Activated CD4-positive, alpha-beta T cell treated with anti-CD3 and anti-CD28 coated beads for 36 hours (primary cell): ENCODE measurements around the gene NEMP2. TPM values are rescaled to one million over a fixed set of nuclear protein-coding genes. Genes with fewer than 3 reads are reported as not detected.

ENCODE experiments used
- ATAC-seq: fragments of 200-7000 bp; cut with Tn5 transposase; one replicate; pipeline ENCODE4 v1.10.0; 2021; ENCODE audit warnings: mild to moderate bottlenecking, moderate library complexity
- CTCF ChIA-PET: fragments of 350-600 bp; sonication (Branson Sonifier 250); formaldehyde crosslinking; loops from one replicate; lab custom pipeline; 2021; ENCODE audit warnings: antibody characterized with exemption; lab: Charles Lee
- POLR2A ChIA-PET: fragments of 350-600 bp; sonication (Branson Sonifier 250); formaldehyde crosslinking; loops from one replicate; lab custom pipeline; 2021; ENCODE audit warnings: antibody characterized with exemption, inconsistent platforms; lab: Charles Lee
- DNase-seq: peaks from one replicate; pipeline ENCODE4 v3.0.0-alpha.2; 2020
- H3K27ac Mint-ChIP-seq: one replicate; pipeline ENCODE4 v1.8.0; 2021; ENCODE audit warnings: mixed read lengths
- H3K27me3 Mint-ChIP-seq: one replicate; pipeline ENCODE4 v1.8.0; 2021; ENCODE audit warnings: mixed read lengths
- H3K36me3 Mint-ChIP-seq: one replicate; pipeline ENCODE4 v1.8.0; 2021; ENCODE audit warnings: low read depth, mixed read lengths
- H3K4me1 Mint-ChIP-seq: one replicate; pipeline ENCODE4 v1.8.0; 2021; ENCODE audit warnings: mixed read lengths
- H3K4me3 Mint-ChIP-seq: one replicate; pipeline ENCODE4 v1.8.0; 2021; ENCODE audit warnings: mild to moderate bottlenecking, moderate library complexity, mixed read lengths
- H3K9me3 Mint-ChIP-seq: one replicate; pipeline ENCODE4 v1.8.0; 2021; ENCODE audit warnings: low read depth, mixed read lengths
- intact Hi-C, 2 experiments: fragments of 100-400 bp; cut with DNase I in 1 of 2; cut with micrococcal nuclease in 1 of 2; formaldehyde crosslinking; loops; one replicate each; pipeline versions ENCODE4 v1.14.2 to v1.15.1; 2022 to 2024; cut with DNase I, micrococcal nuclease
- total RNA-seq, 2 experiments: library from RNA; stranded (reverse); gene quantifications; one replicate each; pipeline ENCODE4 v1.2.3, GENCODE V29; 2021

Gene NEMP2
- total RNA-seq, 2 experiments from 2014 or later = 24.6 to 25.1 TPM

DNA sequence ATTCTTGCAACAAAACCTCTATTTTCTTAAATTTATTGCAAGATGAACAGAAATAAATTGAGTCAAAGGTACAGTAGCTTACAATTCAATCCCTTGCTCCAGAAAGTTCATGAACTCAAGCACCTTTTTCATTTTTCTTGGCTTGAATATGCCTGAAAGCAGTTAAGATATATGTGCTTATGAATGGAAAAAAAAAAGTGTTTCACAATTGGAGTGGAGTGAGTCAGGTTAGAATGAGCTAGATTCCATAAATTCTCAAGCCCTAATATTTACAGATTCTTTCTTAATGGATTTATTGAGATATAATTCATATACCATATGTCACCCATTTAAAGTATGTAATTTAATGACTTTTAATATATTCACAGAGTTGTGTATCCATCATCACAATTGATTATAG lies 39.6 kb upstream of the NEMP2 start:
- ATAC-seq (no peak), DNase-seq (no peak)
- no peak overlapping the region for H3K4me3 Mint-ChIP-seq
- intact Hi-C loops = no loop called here
- H3K9me3 Mint-ChIP-seq = no peaks in the 10 kb centered on the region
- peaks cover 48% of the 10 kb centered on the region for H3K4me1 Mint-ChIP-seq
- H3K27me3 Mint-ChIP-seq = no peaks in the 10 kb centered on the region
- POLR2A ChIA-PET = no interaction called here
- H3K36me3 Mint-ChIP-seq = no peaks in the 10 kb centered on the region
- no peak overlapping the region for H3K27ac Mint-ChIP-seq
- CTCF ChIA-PET = interaction anchor here (0.8 to 1.3 kb wide), 2 partner anchors 12 to 25 kb away, joined by 4 to 5 read pairs; no protein-coding TSS in a partner anchor

DNA sequence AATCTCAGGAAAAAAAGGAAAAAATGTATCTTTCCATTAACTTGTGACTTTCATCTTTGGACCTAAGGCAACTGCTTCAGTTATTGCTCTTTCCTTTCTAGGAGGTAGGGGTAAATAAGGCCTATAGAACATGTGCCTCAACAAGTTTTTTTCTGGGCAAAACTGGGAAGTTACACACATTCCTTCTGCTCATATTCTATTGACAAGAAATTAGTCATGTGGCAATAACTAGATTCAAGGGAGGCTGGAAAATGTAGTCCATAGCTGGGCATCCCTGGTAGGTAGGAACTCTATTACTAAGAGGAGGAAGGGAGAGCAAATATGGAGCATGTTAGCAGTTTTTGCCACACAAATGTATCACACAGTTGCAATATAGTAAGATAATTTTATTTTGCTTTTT lies 37.7 kb upstream of the NEMP2 start:
- POLR2A ChIA-PET = no interaction called here
- CTCF ChIA-PET = interaction anchor here (0.6 to 2.0 kb wide), 2 partner anchors 10 to 259 kb away, joined by 3 to 5 read pairs; no protein-coding TSS in a partner anchor
- ATAC-seq (no peak), DNase-seq (no peak)
- no peak overlapping the region for H3K4me3 Mint-ChIP-seq
- peaks cover 8% of the 10 kb centered on the region for H3K36me3 Mint-ChIP-seq
- no peaks in the 10 kb centered on the region for H3K27me3 Mint-ChIP-seq
- peaks cover 33% of the 10 kb centered on the region for H3K4me1 Mint-ChIP-seq
- peaks cover 7% of the 10 kb centered on the region for H3K9me3 Mint-ChIP-seq
- intact Hi-C loops = no loop called here
- no peak overlapping the region for H3K27ac Mint-ChIP-seq

DNA sequence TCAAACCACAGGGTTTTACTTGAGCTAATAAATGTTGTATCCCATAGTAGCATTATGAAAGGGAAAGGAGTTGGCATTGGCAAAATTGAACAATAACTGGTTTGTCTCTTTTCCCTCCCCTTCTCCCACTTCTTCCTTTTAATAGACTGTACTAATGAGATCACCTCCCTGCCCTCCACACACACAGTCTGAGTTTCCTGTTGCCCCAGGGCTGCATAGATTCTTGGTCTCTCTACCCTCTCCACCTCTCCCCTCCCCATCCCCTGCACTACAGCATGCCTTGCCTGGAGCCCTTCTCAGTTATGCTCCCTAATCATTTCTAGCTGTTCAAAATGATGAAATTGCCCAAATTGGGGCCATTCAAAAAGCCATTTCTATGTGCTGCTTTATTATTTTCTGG lies 37.2 kb upstream of the NEMP2 start:
- DNase-seq (no peak), ATAC-seq (no peak)
- POLR2A ChIA-PET = no interaction called here
- intact Hi-C loops = no loop called here
- Mint-ChIP-seq H3K27ac (no peak overlapping the region), H3K36me3 (peaks cover 11% of the 10 kb centered on the region), H3K9me3 (peaks cover 11% of the 10 kb centered on the region), H3K27me3 (no peaks in the 10 kb centered on the region), H3K4me3 (no peak overlapping the region), H3K4me1 (peaks cover 31% of the 10 kb centered on the region)
- CTCF ChIA-PET = interaction anchor here (2.0 kb wide), 1 partner anchor 9 kb away, joined by 5 read pairs; no protein-coding TSS in a partner anchor

DNA sequence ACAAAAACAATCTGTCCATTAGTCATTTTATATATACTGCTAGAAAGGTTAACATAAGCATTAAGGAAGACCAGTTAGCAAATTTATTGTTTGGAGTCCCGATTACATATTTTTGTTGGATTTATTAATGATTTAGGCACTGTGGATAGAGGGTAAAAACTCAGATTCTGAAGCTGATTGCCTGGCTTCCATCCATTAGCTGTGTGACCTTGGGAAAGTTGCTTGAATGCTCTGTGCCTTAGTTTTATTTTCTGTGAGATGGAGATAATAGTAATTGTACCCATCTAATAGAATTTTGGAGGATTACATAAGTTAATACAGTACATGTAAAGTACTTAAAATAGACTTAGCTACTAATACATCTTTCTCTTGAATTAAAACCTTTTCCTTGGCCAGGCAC lies 36.3 kb upstream of the NEMP2 start:
- no peak for ATAC-seq
- H3K36me3 Mint-ChIP-seq = peaks cover 11% of the 10 kb centered on the region
- H3K4me3 Mint-ChIP-seq = no peak overlapping the region
- DNase-seq = no peak
- H3K27me3 Mint-ChIP-seq = no peaks in the 10 kb centered on the region
- intact Hi-C loops = loop anchor here in 1 of 2 experiments (1.0 kb wide), 1 partner anchor 151 kb away; no protein-coding TSS in a partner anchor
- H3K9me3 Mint-ChIP-seq = peaks cover 11% of the 10 kb centered on the region
- CTCF ChIA-PET = interaction anchor here (0.8 to 2.0 kb wide), 2 partner anchors 8 to 24 kb away, joined by 3 to 5 read pairs; no protein-coding TSS in a partner anchor
- no peak overlapping the region for H3K27ac Mint-ChIP-seq
- POLR2A ChIA-PET = no interaction called here
- H3K4me1 Mint-ChIP-seq = peaks cover 29% of the 10 kb centered on the region

DNA sequence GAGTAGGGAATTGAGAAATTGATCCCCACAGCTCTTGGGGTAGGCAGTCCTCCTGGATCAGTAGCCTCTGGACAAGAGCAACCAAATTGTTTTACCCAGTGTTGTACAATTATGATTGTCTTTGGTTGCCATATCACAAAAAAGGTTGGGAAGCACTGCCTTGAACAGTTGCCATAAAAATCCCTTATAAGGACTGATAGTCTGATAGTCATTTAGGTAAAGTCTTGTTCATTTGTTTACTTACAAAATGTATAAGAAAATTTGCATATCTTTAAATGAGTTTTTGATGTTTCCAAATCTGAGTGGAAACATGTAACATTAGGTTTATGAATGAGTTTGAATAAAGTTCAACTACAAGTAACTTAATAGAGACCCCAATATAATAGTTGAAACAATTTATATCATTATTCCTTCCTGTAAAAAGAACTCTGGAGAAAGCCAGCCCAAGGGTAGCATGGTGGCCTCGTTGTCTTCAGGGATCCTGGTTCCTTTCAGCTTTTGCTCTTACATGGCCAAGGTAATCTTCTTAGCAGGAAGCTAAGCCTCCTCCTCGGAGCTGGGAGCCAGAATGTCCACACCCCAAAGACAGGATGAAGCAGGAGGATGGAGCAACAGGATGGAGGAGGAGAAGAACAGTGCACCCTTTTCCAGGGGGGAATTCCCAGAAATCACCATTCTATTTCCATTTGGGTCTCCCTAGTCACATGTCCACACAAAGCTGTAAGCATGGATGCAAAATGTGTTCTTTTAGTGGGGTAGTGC lies 35.7 kb upstream of the NEMP2 start:
- Mint-ChIP-seq H3K9me3 (peaks cover 11% of the 10 kb centered on the region), H3K4me3 (no peak overlapping the region), H3K36me3 (peaks cover 11% of the 10 kb centered on the region), H3K4me1 (peaks cover 24% of the 10 kb centered on the region), H3K27ac (no peak overlapping the region), H3K27me3 (no peaks in the 10 kb centered on the region)
- ChIA-PET CTCF (interaction anchor here (0.8 to 2.0 kb wide), 2 partner anchors 8 to 23 kb away, joined by 3 to 5 read pairs; no protein-coding TSS in a partner anchor), POLR2A (no interaction called here)
- peak; percentile 44 for ATAC-seq
- no peak for DNase-seq
- intact Hi-C loops = loop anchor here (1.0 to 2.0 kb wide), 2 partner anchors 33 to 152 kb away; no protein-coding TSS in a partner anchor

DNA sequence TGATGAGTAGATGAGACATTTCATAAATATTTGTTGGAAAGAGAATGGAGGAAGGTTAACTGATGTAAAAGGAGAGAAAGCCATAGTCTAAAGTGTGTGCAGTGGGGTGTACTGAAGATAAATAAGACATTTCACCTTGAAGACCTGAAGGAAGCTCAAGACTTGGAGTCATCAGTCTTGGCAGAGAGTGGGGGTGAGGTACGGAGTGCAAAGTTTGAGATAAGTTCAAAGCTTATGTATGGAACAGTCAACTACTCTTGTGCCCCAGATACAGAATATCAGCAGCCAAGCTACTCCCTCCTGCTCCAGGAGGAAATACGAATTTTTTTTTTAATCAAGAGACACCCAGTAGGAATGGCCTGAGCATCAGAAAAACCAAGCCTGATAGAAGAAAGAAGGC lies 30.3 kb upstream of the NEMP2 start:
- Mint-ChIP-seq H3K4me3 (no peak overlapping the region), H3K27me3 (no peaks in the 10 kb centered on the region), H3K36me3 (peaks cover 15% of the 10 kb centered on the region), H3K4me1 (peaks cover 21% of the 10 kb centered on the region), H3K27ac (no peak overlapping the region), H3K9me3 (peaks cover 19% of the 10 kb centered on the region)
- no peak for ATAC-seq
- ChIA-PET CTCF (interaction anchor here (0.7 to 1.6 kb wide), 3 partner anchors 16 to 285 kb away, joined by 3 to 8 read pairs (median 4); no protein-coding TSS in a partner anchor), POLR2A (interaction anchor here (0.7 kb wide), 1 partner anchor 854 kb away, joined by 3 read pairs; no protein-coding TSS in a partner anchor)
- no peak for DNase-seq
- intact Hi-C loops = no loop called here

DNA sequence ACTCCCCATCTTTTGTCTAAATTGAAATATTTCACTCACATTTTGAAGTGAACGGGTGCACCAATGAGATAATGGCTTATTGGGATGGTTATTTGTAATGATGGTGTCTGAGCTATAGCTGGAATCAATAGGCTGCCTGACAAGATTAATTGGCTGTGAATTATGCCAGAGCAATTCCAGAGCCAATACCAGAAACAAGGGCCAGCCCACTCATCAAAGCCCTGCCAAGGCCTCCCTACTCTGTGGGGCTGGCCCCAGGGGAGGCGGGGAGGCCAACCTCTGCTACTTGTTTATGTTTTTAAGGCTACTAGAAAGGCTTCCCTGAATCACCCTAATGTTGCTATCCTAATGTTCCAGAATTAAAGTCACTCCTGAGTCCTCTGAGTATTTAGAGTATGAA lies 29.1 kb upstream of the NEMP2 start:
- H3K4me1 Mint-ChIP-seq = peaks cover 20% of the 10 kb centered on the region
- no peak for ATAC-seq
- peaks cover 19% of the 10 kb centered on the region for H3K9me3 Mint-ChIP-seq
- ChIA-PET CTCF (interaction anchor here (1.6 kb wide), 1 partner anchor 287 kb away, joined by 8 read pairs; no protein-coding TSS in a partner anchor), POLR2A (no interaction called here)
- H3K27ac Mint-ChIP-seq = no peak overlapping the region
- intact Hi-C loops = no loop called here
- no peaks in the 10 kb centered on the region for H3K27me3 Mint-ChIP-seq
- no peak overlapping the region for H3K4me3 Mint-ChIP-seq
- DNase-seq = no peak
- peaks cover 15% of the 10 kb centered on the region for H3K36me3 Mint-ChIP-seq

DNA sequence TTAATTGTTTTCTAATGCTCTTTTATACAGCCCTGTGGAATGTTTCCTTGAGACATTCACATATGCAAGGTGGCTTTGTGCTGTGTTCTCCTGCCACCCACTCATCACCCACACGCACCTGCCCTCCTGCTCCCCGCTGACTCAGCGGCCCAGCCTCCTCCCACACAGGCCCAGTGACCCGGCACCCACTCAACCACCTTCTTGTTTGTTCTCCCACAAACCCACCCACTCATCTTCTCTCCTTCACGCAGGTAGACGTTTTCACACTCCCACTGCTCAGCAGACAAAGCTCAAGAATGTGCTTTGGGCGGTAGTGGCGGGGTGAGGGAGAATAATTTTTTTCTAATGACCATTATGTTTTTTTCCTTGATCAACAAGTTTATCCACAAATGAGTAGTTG lies 28.6 kb upstream of the NEMP2 start:
- Mint-ChIP-seq H3K36me3 (peaks cover 13% of the 10 kb centered on the region), H3K4me1 (peaks cover 20% of the 10 kb centered on the region), H3K27ac (peak overlapping the region; percentile 68), H3K27me3 (no peaks in the 10 kb centered on the region), H3K9me3 (peaks cover 19% of the 10 kb centered on the region), H3K4me3 (no peak overlapping the region)
- intact Hi-C loops = no loop called here
- DNase-seq = peak; percentile 56
- CTCF ChIA-PET = interaction anchor here (1.2 to 1.6 kb wide), 3 partner anchors 11 to 287 kb away, joined by 3 to 8 read pairs (median 5); no protein-coding TSS in a partner anchor
- ATAC-seq = peak; percentile 33
- POLR2A ChIA-PET = no interaction called here

DNA sequence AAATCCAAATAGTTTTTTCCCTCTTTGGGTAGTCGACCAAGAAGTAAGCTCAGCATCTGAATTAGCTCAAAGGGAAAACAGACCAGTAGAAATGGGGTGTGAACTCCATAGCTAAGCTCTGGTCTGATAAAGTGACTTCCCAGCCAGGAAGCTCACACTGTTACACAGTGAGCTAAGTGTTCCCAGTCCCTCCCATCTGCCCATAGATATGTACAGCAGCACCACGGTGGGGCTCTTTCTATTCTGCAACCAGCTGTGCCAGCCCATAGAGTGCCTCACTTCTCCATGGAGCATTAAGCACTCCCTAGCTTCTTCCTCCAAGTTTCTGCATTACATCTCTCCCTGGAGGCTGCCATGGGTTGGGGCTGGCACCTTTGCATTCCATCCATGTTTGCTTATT lies 27.6 kb upstream of the NEMP2 start:
- peaks cover 11% of the 10 kb centered on the region for H3K9me3 Mint-ChIP-seq
- no peaks in the 10 kb centered on the region for H3K27me3 Mint-ChIP-seq
- intact Hi-C loops = no loop called here
- peaks cover 20% of the 10 kb centered on the region for H3K4me1 Mint-ChIP-seq
- CTCF ChIA-PET = interaction anchor here (0.7 to 1.5 kb wide), 4 partner anchors 9 to 115 kb away, joined by 3 to 5 read pairs (median 4); no protein-coding TSS in a partner anchor
- peaks cover 5% of the 10 kb centered on the region for H3K36me3 Mint-ChIP-seq
- no peak overlapping the region for H3K27ac Mint-ChIP-seq
- POLR2A ChIA-PET = interaction anchor here (0.8 kb wide), 1 partner anchor 28 kb away, joined by 3 read pairs; the partner anchor contains the start of gene NEMP2
- no peak for ATAC-seq
- no peak for DNase-seq
- no peak overlapping the region for H3K4me3 Mint-ChIP-seq

DNA sequence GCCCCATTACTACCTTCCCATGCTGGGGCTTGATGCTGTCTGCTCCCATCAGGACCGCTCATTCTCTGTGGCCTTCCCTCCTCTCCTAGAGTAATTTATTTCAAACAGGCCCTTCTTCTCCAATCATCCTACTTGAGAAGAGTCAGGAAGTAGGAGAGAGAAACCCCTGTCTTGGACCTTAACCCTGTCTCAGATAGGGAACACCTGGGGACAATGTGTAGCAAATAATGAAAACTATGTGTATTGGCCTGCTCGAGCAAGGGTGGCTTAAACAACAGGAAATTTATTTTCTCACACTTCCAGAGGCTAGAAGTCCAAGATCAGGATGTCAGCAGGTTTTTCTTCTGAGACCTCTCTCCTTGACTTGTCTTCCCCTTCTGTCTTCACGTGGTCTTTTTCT lies 26.6 kb upstream of the NEMP2 start:
- Mint-ChIP-seq H3K4me1 (peaks cover 16% of the 10 kb centered on the region), H3K27me3 (no peaks in the 10 kb centered on the region), H3K4me3 (no peak overlapping the region), H3K9me3 (peaks cover 8% of the 10 kb centered on the region), H3K27ac (no peak overlapping the region), H3K36me3 (peaks cover 4% of the 10 kb centered on the region)
- DNase-seq (no peak), ATAC-seq (no peak)
- POLR2A ChIA-PET = no interaction called here
- CTCF ChIA-PET = no interaction called here
- intact Hi-C loops = no loop called here

DNA sequence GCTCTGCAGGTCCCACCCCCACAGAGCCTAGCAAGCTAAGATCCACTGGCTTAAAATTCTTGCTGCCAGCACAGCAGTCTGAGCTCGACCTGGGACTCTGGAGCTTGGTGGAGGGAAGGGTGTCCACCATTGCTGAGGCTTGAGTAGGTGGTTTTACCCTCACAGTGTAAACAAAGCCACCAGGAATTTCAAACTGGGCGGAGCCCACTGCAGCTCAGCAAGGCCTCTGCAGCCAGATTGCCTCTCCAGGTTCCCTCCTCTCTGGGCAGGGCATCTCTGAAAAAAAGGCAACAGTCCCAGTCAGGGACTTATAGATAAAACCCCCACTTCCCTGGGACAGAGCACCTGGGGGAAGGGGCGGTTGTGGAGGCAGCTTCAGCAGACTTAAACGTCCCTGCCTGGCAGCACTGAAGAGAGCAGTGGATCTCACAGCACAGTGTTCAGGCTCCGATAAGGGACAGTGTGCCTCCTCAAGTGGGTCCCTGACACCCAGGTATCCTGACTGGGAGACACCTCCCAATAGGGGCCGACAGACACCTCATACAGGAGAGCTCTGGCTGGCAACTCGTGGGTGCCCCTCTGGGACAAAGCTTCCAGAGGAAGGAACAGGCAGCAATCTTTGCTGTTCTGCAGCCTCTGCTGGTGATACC lies 20.0 kb upstream of the NEMP2 start:
- intact Hi-C loops = no loop called here
- no peaks in the 10 kb centered on the region for H3K27me3 Mint-ChIP-seq
- no peak overlapping the region for H3K4me3 Mint-ChIP-seq
- DNase-seq (no peak), ATAC-seq (no peak)
- no peak overlapping the region for H3K27ac Mint-ChIP-seq
- peaks cover 9% of the 10 kb centered on the region for H3K4me1 Mint-ChIP-seq
- no peaks in the 10 kb centered on the region for H3K9me3 Mint-ChIP-seq
- POLR2A ChIA-PET = no interaction called here
- CTCF ChIA-PET = interaction anchor here (1.1 kb wide), 1 partner anchor 16 kb away, joined by 3 read pairs; no protein-coding TSS in a partner anchor
- H3K36me3 Mint-ChIP-seq = no peaks in the 10 kb centered on the region
